B cell (primary cell): ENCODE measurements around the gene WDR46. TPM values are rescaled to one million over a fixed set of nuclear protein-coding genes. Genes with fewer than 3 reads are reported as not detected.

Experiments used
- ATAC-seq: fragments of 200-7000 bp; cut with Tn5 transposase; one replicate; pipeline ENCODE4 v1.10.0; 2021; ENCODE audit warnings: low read depth, mild to moderate bottlenecking, moderate number of reproducible peaks, moderate library complexity
- CTCF ChIA-PET: fragments of 350-600 bp; sonication (Branson Sonifier 250); formaldehyde crosslinking; loops from one replicate; lab custom pipeline; 2021; ENCODE audit warnings: antibody characterized with exemption, inconsistent platforms; lab: Charles Lee
- POLR2A ChIA-PET: fragments of 350-600 bp; sonication (Branson Sonifier 250); formaldehyde crosslinking; loops from one replicate; lab custom pipeline; 2021; ENCODE audit warnings: antibody characterized with exemption; lab: Charles Lee
- DNase-seq: peaks from one replicate; pipeline ENCODE4 v3.0.0; 2013
- H2AFZ ChIP-seq: 2 replicates; pipeline ENCODE4 v1.6.1; 2012; ENCODE audit warnings: mild to moderate bottlenecking, low read depth, low read length; ENCODE audit not compliant: insufficient read depth, poor library complexity, severe bottlenecking
- H3K27ac ChIP-seq, 2 donors: 1 replicate in 1 of 2; 2 replicates in 1 of 2; pipeline ENCODE4 v1.5.1; 2012 to 2013; ENCODE audit warnings: low read length in 2 of 2, mild to moderate bottlenecking in 2 of 2, moderate library complexity in 1 of 2
- H3K27me3 ChIP-seq, 4 experiments: fragments of 200-600 bp in 1 of 4; sonication (generic) in 1 of 4; replicated peaks in 1 of 4; 1 replicate in 2 of 4; 2 replicates in 2 of 4; pipeline versions ENCODE4 v1.6.1 to v1.7.0; 2013 to 2016; ENCODE audit warnings: low read length in 3 of 4, mild to moderate bottlenecking in 2 of 4, mixed read lengths in 1 of 4, moderate library complexity in 1 of 4; ENCODE audit not compliant: insufficient read depth in 4 of 4, control insufficient read depth in 3 of 4; ENCODE audit errors: control extremely low read depth in 1 of 4
- H3K36me3 ChIP-seq, 2 experiments: replicated peaks in 1 of 2; 1 replicate in 1 of 2; 2 replicates in 1 of 2; pipeline versions ENCODE4 v1.6.1 to v1.7.1; 2013; ENCODE audit warnings: low read length in 1 of 2; ENCODE audit not compliant: insufficient read depth in 2 of 2, control insufficient read depth in 1 of 2; ENCODE audit errors: control extremely low read depth in 1 of 2, extremely low read depth in 1 of 2
- H3K4me1 ChIP-seq, 2 donors: fragments of 200-600 bp in 1 of 2; sonication (generic) in 1 of 2; 1 replicate in 1 of 2; 2 replicates in 1 of 2; pipeline versions ENCODE4 v1.5.1 to v1.6.1; 2013 to 2017; ENCODE audit warnings: low read length in 2 of 2; ENCODE audit not compliant: control insufficient read depth in 2 of 2, insufficient read depth in 2 of 2
- H3K4me2 ChIP-seq: replicated peaks from 2 replicates; pipeline ENCODE3; 2012; ENCODE audit warnings: mild to moderate bottlenecking, low read depth, low read length; ENCODE audit not compliant: poor library complexity, severe bottlenecking
- H3K4me3 ChIP-seq, 5 experiments: fragments of 200-600 bp in 1 of 5; sonication (generic) in 1 of 5; 1 replicate in 3 of 5; 2 replicates in 2 of 5; pipeline versions ENCODE4 v1.5.1 to v1.7.0; 2011 to 2016; ENCODE audit warnings: low read length in 4 of 5, mild to moderate bottlenecking in 4 of 5, low read depth in 2 of 5, control low read depth in 1 of 5, moderate library complexity in 1 of 5; ENCODE audit not compliant: insufficient read depth in 1 of 5; ENCODE audit errors: control extremely low read depth in 1 of 5, extremely low read depth in 1 of 5
- H3K79me2 ChIP-seq: fragments of 200-600 bp; sonication (generic); one replicate; pipeline ENCODE4 v1.6.0; 2016; ENCODE audit warnings: low read length; ENCODE audit not compliant: control insufficient read depth, insufficient read depth
- H3K9ac ChIP-seq: fragments of 200-600 bp; sonication (generic); 2 replicates; pipeline ENCODE4 v1.6.1; 2017; ENCODE audit warnings: mild to moderate bottlenecking, low read length, moderate library complexity
- H3K9me3 ChIP-seq, 3 donors: one replicate each; pipeline versions ENCODE4 v1.6.1 to v1.7.1; 2013; ENCODE audit warnings: low read length in 2 of 3; ENCODE audit not compliant: control insufficient read depth in 2 of 3, insufficient read depth in 1 of 3; ENCODE audit errors: control extremely low read depth in 1 of 3
- H4K20me1 ChIP-seq: 2 replicates; pipeline ENCODE4 v1.6.0; 2012; ENCODE audit warnings: mild to moderate bottlenecking, low read length; ENCODE audit not compliant: insufficient read depth, control insufficient read depth, poor library complexity, severe bottlenecking
- H3K27ac Mint-ChIP-seq: one replicate; pipeline ENCODE4 v1.8.0; 2021; ENCODE audit warnings: mixed read lengths
- H3K27me3 Mint-ChIP-seq: one replicate; pipeline ENCODE4 v1.8.0; 2021; ENCODE audit warnings: mixed read lengths
- H3K4me1 Mint-ChIP-seq: one replicate; pipeline ENCODE4 v1.8.0; 2021; ENCODE audit warnings: mixed read lengths
- H3K4me3 Mint-ChIP-seq: one replicate; pipeline ENCODE4 v1.8.0; 2021; ENCODE audit warnings: mixed read lengths
- H3K9me3 Mint-ChIP-seq: one replicate; pipeline ENCODE4 v1.8.0; 2022; ENCODE audit warnings: mixed read lengths; ENCODE audit not compliant: insufficient read depth
- EZH2 ChIP-seq: IDR thresholded peaks from 2 replicates; pipeline ENCODE4 v1.6.1; 2012; ENCODE audit warnings: borderline replicate concordance, low read depth, mild to moderate bottlenecking, moderate library complexity, low read length; ENCODE audit not compliant: insufficient read depth, poor library complexity, severe bottlenecking
- WGBS: methylation state at CpG from one replicate; pipeline ENCODE4 v1.1.5; 2013; ENCODE audit warnings: missing lambda C conversion rate; ENCODE audit not compliant: insufficient coverage; 5-methylcytosine and 5-hydroxymethylcytosine counted together
- intact Hi-C: fragments of 100-400 bp; cut with micrococcal nuclease; formaldehyde crosslinking; loops from one replicate; pipeline ENCODE4 v1.10.0; 2022
- polyA plus RNA-seq: library from polyadenylated mRNA; depleted of rRNA; stranded (reverse); fragments of >200 nt; gene quantifications from 2 replicates; pipeline ENCODE4 v1.2.3, GENCODE V29; 2012
- total RNA-seq, 2 donors: library from RNA; stranded (reverse); fragments of 120-200 nt in 1 of 2; gene quantifications; 1 replicate in 1 of 2; 2 replicates in 1 of 2; pipeline versions ENCODE4 v1.2.3 to v1.2.4, GENCODE V29; 2013 to 2022
- TF ChIP-seq, protein P1 (sequence below): fragments of 200-600 bp; IDR thresholded peaks from one replicate; pipeline ENCODE4 v1.8.0; 2022; ENCODE audit warnings: antibody characterized with exemption, mild to moderate bottlenecking

Gene WDR46
- total and polyA plus RNA-seq, 2 donors (not counting 1 experiment from before 2014, with no cell fraction given) = 60.1 to 77.2 TPM

GRCh38 chr6:33288141-33288920 is 708 bp downstream of the WDR46 start:
- H3K4me1 Mint-ChIP-seq = peaks cover 38% of the 10 kb centered on the region
- H3K36me3 ChIP-seq = peaks cover 0 to 50% of the 10 kb centered on the region in 2 experiments
- ChIA-PET CTCF (interaction anchor here (0.8 to 2.6 kb wide), 12 partner anchors 9 to 102 kb away, joined by 3 to 17 read pairs (median 8); partner anchors contain the start of genes B3GALT4, RGL2, RPS18 and RXRB), POLR2A (interaction anchor here (0.8 to 3.4 kb wide), 10 partner anchors 7 to 137 kb away, joined by 3 to 39 read pairs (median 8); partner anchors contain the start of genes B3GALT4, RGL2, RPS18 and TAPBP)
- TF ChIP-seq, protein P1, sequence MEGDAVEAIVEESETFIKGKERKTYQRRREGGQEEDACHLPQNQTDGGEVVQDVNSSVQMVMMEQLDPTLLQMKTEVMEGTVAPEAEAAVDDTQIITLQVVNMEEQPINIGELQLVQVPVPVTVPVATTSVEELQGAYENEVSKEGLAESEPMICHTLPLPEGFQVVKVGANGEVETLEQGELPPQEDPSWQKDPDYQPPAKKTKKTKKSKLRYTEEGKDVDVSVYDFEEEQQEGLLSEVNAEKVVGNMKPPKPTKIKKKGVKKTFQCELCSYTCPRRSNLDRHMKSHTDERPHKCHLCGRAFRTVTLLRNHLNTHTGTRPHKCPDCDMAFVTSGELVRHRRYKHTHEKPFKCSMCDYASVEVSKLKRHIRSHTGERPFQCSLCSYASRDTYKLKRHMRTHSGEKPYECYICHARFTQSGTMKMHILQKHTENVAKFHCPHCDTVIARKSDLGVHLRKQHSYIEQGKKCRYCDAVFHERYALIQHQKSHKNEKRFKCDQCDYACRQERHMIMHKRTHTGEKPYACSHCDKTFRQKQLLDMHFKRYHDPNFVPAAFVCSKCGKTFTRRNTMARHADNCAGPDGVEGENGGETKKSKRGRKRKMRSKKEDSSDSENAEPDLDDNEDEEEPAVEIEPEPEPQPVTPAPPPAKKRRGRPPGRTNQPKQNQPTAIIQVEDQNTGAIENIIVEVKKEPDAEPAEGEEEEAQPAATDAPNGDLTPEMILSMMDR = no peak
- no peak for TF ChIP-seq EZH2
- H3K4me1 ChIP-seq = peaks cover 19 to 25% of the 10 kb centered on the region in 2 donors
- H3K9me3 ChIP-seq = no peaks in the 10 kb centered on the region
- no peaks in the 10 kb centered on the region for H3K27me3 Mint-ChIP-seq
- H3K4me3 ChIP-seq = peak overlapping the region; percentile 78 to 99 (median 86)
- ATAC-seq = no peak
- intact Hi-C loops = loop anchor here (2.0 kb wide), 1 partner anchor 40 kb away; no protein-coding TSS in a partner anchor
- no peaks in the 10 kb centered on the region for H4K20me1 ChIP-seq
- no peaks in the 10 kb centered on the region for H3K27me3 ChIP-seq
- H3K9ac ChIP-seq = peak overlapping the region; percentile 79
- H3K79me2 ChIP-seq = peaks cover 45% of the 10 kb centered on the region
- H3K4me2 ChIP-seq = peak overlapping the region; percentile 77
- H2AFZ ChIP-seq = peak overlapping the region; percentile 96
- H3K27ac ChIP-seq = peak overlapping the region in 1 of 2 donors; percentile 68
- peak overlapping the region; percentile 33 for H3K27ac Mint-ChIP-seq
- H3K9me3 Mint-ChIP-seq = no peaks in the 10 kb centered on the region
- DNase-seq = no peak
- H3K4me3 Mint-ChIP-seq = peak overlapping the region; percentile 93
- WGBS = 4% methylated on average over 8 of the region's 21 CpGs
